A549 (cell line): ENCODE data around the gene TMED6. TPM values are rescaled to one million over a fixed set of nuclear protein-coding genes. Genes with fewer than 3 reads are reported as not detected.

ENCODE experiments used
- ATAC-seq, 2 experiments: fragments of 200-7000 bp in 1 of 2; fragments of >200 bp in 1 of 2; cut with Nextera tagmentation in 1 of 2; cut with Tn5 transposase in 1 of 2; 3 replicates each; pipeline versions ENCODE4 v1.8.0 to v1.9.1; 2018 to 2020; ENCODE audit warnings: mild to moderate bottlenecking in 1 of 2, moderate library complexity in 1 of 2
- CTCF ChIA-PET: fragments of 300-600 bp; sonication (Branson Sonifier 250); formaldehyde crosslinking; extraction: SDS; loops from one replicate; lab custom pipeline; 2021; ENCODE audit warnings: antibody characterized with exemption, inconsistent platforms; lab: Yijun Ruan, JAX
- POLR2A ChIA-PET: fragments of 350-600 bp; formaldehyde crosslinking; extraction: SDS; loops from one replicate; lab custom pipeline; 2021; ENCODE audit warnings: antibody characterized with exemption, inconsistent platforms; lab: Yijun Ruan, JAX
- DNase-seq, 2 experiments: peaks; one replicate each; pipeline versions ENCODE4 v3.0.0 to v3.0.0-alpha.2; 2011 to 2016; ENCODE audit warnings: low read depth in 1 of 2, low spot score in 1 of 2
- FAIRE-seq: peaks from 2 replicates; lab custom pipeline; 2011; peaks lifted over from hg19 to GRCh38; lab: Jason Lieb, UNC
- H3K27ac ChIP-seq, 2 experiments: fragments of >200 bp; sonication (Bioruptor Twin); formaldehyde crosslinking; 3 replicates each; pipeline ENCODE4 v1.5.1; 2016 to 2017
- H3K4me1 ChIP-seq: fragments of >200 bp; sonication (Bioruptor Twin); formaldehyde crosslinking; 3 replicates; pipeline ENCODE4 v1.6.1; 2016
- H3K4me2 ChIP-seq: fragments of >200 bp; sonication (Bioruptor Twin); formaldehyde crosslinking; 3 replicates; pipeline ENCODE4 v1.6.1; 2016
- H3K4me3 ChIP-seq: fragments of >200 bp; sonication (Bioruptor Twin); formaldehyde crosslinking; 3 replicates; pipeline ENCODE4 v1.5.1; 2016
- H3K9me3 ChIP-seq: fragments of >200 bp; sonication (Bioruptor Twin); formaldehyde crosslinking; 3 replicates; pipeline ENCODE4 v1.6.1; 2016
- CBX2 ChIP-seq: fragments of 200-600 bp; sonication (generic); IDR thresholded peaks from 2 replicates; pipeline ENCODE4 v1.6.1; 2016; ENCODE audit warnings: low read depth, mild to moderate bottlenecking, borderline replicate concordance
- CBX8 ChIP-seq: fragments of 200-600 bp; sonication (generic); IDR thresholded peaks from 2 replicates; pipeline ENCODE4 v1.6.1; 2016
- CHD2 ChIP-seq: fragments of 150-350 bp; IDR thresholded peaks from 2 replicates; pipeline ENCODE4 v1.6.1; 2014; ENCODE audit warnings: low read length; ENCODE audit not compliant: partially characterized antibody
- CTCF ChIP-seq: fragments of >200 bp; sonication (Bioruptor Twin); formaldehyde crosslinking; IDR thresholded peaks from 3 replicates; pipeline ENCODE4 v1.5.1; 2016
- EHF ChIP-seq: fragments of 250-450 bp; sonication (Bioruptor Pico); IDR thresholded peaks from 2 replicates; pipeline ENCODE4 v1.5.0; 2020; ENCODE audit warnings: mild to moderate bottlenecking
- EHMT2 ChIP-seq: fragments of 200-600 bp; sonication (generic); IDR thresholded peaks from 2 replicates; pipeline ENCODE4 v1.6.1; 2016; ENCODE audit warnings: antibody characterized with exemption, low read depth, mild to moderate bottlenecking, moderate library complexity
- ELK1 ChIP-seq: fragments of 150-350 bp; IDR thresholded peaks from 2 replicates; pipeline ENCODE4 v1.6.1; 2014; ENCODE audit warnings: low read depth, mild to moderate bottlenecking, low read length
- EP300 ChIP-seq, 2 experiments: fragments of >200 bp; sonication (Bioruptor Twin); formaldehyde crosslinking; IDR thresholded peaks; 2 replicates in 1 of 2; 3 replicates in 1 of 2; pipeline ENCODE4 v1.6.1; 2016 to 2017
- FOSB ChIP-seq: fragments of 250-450 bp; sonication (Bioruptor Pico); IDR thresholded peaks from 2 replicates; pipeline ENCODE4 v1.5.0; 2020; ENCODE audit warnings: mild to moderate bottlenecking, moderate library complexity
- FOSL2 ChIP-seq, 2 experiments: fragments of 450-650 bp in 1 of 2; fragments of >200 bp in 1 of 2; sonication (Bioruptor Twin) in 1 of 2; formaldehyde crosslinking; IDR thresholded peaks; 2 replicates each; pipeline versions ENCODE4 v1.5.0 to v1.6.1; 2016 to 2020; ENCODE audit warnings: mild to moderate bottlenecking in 1 of 2, moderate library complexity in 1 of 2
- HEYL ChIP-seq: fragments of 250-450 bp; sonication (Bioruptor Pico); IDR thresholded peaks from 2 replicates; pipeline ENCODE4 v1.8.0; 2021; ENCODE audit warnings: mild to moderate bottlenecking, moderate library complexity
- HOXB5 ChIP-seq: fragments of 250-450 bp; sonication (Bioruptor Pico); IDR thresholded peaks from 2 replicates; pipeline ENCODE4 v1.5.0; 2020; ENCODE audit warnings: mild to moderate bottlenecking, moderate library complexity
- JUN ChIP-seq, 2 experiments: fragments of >200 bp; sonication (Bioruptor Twin); formaldehyde crosslinking; IDR thresholded peaks; 2 replicates in 1 of 2; 3 replicates in 1 of 2; pipeline ENCODE4 v1.6.1; 2016 to 2017
- JUNB ChIP-seq: fragments of >200 bp; sonication (Bioruptor Twin); formaldehyde crosslinking; IDR thresholded peaks from 2 replicates; pipeline ENCODE4 v1.6.1; 2016
- KDM1A ChIP-seq: fragments of 200-600 bp; sonication (generic); IDR thresholded peaks from 2 replicates; pipeline ENCODE4 v1.6.1; 2016; ENCODE audit warnings: low read depth, mild to moderate bottlenecking
- KDM5A ChIP-seq: fragments of 200-600 bp; sonication (generic); IDR thresholded peaks from 2 replicates; pipeline ENCODE4 v1.6.1; 2016; ENCODE audit warnings: antibody characterized with exemption, mild to moderate bottlenecking
- MAX ChIP-seq: IDR thresholded peaks from 2 replicates; pipeline ENCODE4 v1.6.1; 2012
- MAZ ChIP-seq: fragments of 150-350 bp; IDR thresholded peaks from 2 replicates; pipeline ENCODE4 v1.6.1; 2014; ENCODE audit warnings: antibody characterized with exemption, low read depth, low read length, borderline replicate concordance
- MYC ChIP-seq: IDR thresholded peaks from 2 replicates; pipeline ENCODE4 v1.6.1; 2012; ENCODE audit warnings: mild to moderate bottlenecking, inconsistent platforms, low read length, improper control_type of control experiment, borderline replicate concordance
- POLR2AphosphoS2 ChIP-seq: conservative IDR thresholded peaks from 2 replicates; pipeline ENCODE4 v1.6.1; 2012; ENCODE audit warnings: low read length, improper control_type of control experiment, inconsistent platforms
- RARB ChIP-seq: fragments of 250-450 bp; sonication (Bioruptor Pico); IDR thresholded peaks from 2 replicates; pipeline ENCODE4 v1.8.0; 2021; ENCODE audit warnings: mild to moderate bottlenecking, moderate library complexity
- USF2 ChIP-seq: fragments of 450-650 bp; IDR thresholded peaks from 2 replicates; pipeline ENCODE4 v1.6.1; 2014; ENCODE audit warnings: antibody characterized with exemption
- ZSCAN20 ChIP-seq: fragments of 250-450 bp; sonication (Bioruptor Pico); IDR thresholded peaks from 2 replicates; pipeline ENCODE4 v1.8.0; 2022; ENCODE audit warnings: mild to moderate bottlenecking, moderate library complexity
- WGBS: methylation state at CpG from one replicate; pipeline ENCODE4 v1.1.6; 2017; ENCODE audit errors: missing lambda C conversion rate; 5-methylcytosine and 5-hydroxymethylcytosine counted together
- polyA plus RNA-seq, 4 experiments: library from polyadenylated mRNA; depleted of rRNA in 3 of 4; stranded (reverse); fragments of >200 nt; fragmentation: RNase III in 1 of 4; extraction: RNeasy Plus Mini Kit Qiagen cat#74134 plus additional on column Dnase treatment in 1 of 4; gene quantifications; 2 replicates in 3 of 4; 3 replicates in 1 of 4; pipeline ENCODE4 v1.2.3, GENCODE V29; 2011 to 2017

The TMED6 gene
- polyA plus RNA-seq, 2 of the 4 experiments (the other 2 are of a cell fraction) = 0.19 TPM; not detected in 1

GRCh38 chr16:69315486-69316311, 35.9 kb downstream of the TMED6 start (continued):
- no peak for TF ChIP-seq CHD2
- TF ChIP-seq, all 56 proteins: peak for 0

GRCh38 chr16:69314534-69314933, 37.1 kb downstream of the TMED6 start:
- H3K27ac ChIP-seq = no peak overlapping the region
- ChIA-PET CTCF (interaction anchor here (0.9 to 1.8 kb wide), 3 partner anchors 16 to 164 kb away, joined by 3 to 8 read pairs (median 3); partner anchors contain the start of gene PDF), POLR2A (no interaction called here)
- no peak overlapping the region for H3K4me3 ChIP-seq
- 90% methylated on average over 11 of the region's 11 CpGs for WGBS
- H3K4me1 ChIP-seq = peaks cover 13% of the 10 kb centered on the region; the same call in 2 of the 3 replicates
- H3K4me2 ChIP-seq = no peak overlapping the region
- TF ChIP-seq ELK1 = no peak
- TF ChIP-seq EHF = no peak
- TF ChIP-seq EP300 (IDR thresholded peaks at IDR 0.05) = no peak
- no peak for TF ChIP-seq JUN (IDR thresholded peaks at IDR 0.05)
- TF ChIP-seq CBX2 = no peak
- ATAC-seq (no peak), DNase-seq (no peak), FAIRE-seq (no peak)
- H3K9me3 ChIP-seq = no peaks in the 10 kb centered on the region

- peaks cover 13% of the 10 kb centered on the region; the same call in 2 of the 3 replicates for H3K4me1 ChIP-seq
- WGBS = 85% methylated on average over 5 of the region's 5 CpGs
- ChIA-PET CTCF (interaction anchor here (1.2 to 3.8 kb wide), 2 partner anchors 11 to 25 kb away, joined by 6 to 31 read pairs; no protein-coding TSS in a partner anchor), POLR2A (no interaction called here)
- FAIRE-seq = no peak
- no peak for DNase-seq
- H3K4me3 ChIP-seq = no peak overlapping the region
- no peaks in the 10 kb centered on the region for H3K9me3 ChIP-seq
- TF ChIP-seq JUNB = no peak
- TF ChIP-seq HOXB5 (CRISPR knock-in tag) = no peak
- TF ChIP-seq FOSL2 (IDR thresholded peaks at IDR 0.05) = no peak
- TF ChIP-seq FOSL2 (CRISPR knock-in tag; IDR thresholded peaks at IDR 0.05) = no peak
- TF ChIP-seq CHD2 = no peak
- no peak for TF ChIP-seq MAZ
- TF ChIP-seq ZSCAN20 = no peak
- no peak for TF ChIP-seq USF2
- TF ChIP-seq MAX = no peak
- no peak for TF ChIP-seq FOSB (CRISPR knock-in tag)
- no peak for TF ChIP-seq KDM1A
- TF ChIP-seq RARB (CRISPR knock-in tag) = no peak
- TF ChIP-seq EHMT2 = no peak
- no peak for TF ChIP-seq CBX2
- TF ChIP-seq MYC = no peak
- TF ChIP-seq CTCF = no peak
- no peak for TF ChIP-seq HEYL (CRISPR knock-in tag)
- TF ChIP-seq JUN (IDR thresholded peaks at IDR 0.05) = no peak
- TF ChIP-seq KDM5A = no peak
- TF ChIP-seq CBX8 = no peak
- TF ChIP-seq POLR2AphosphoS2 = no peak
- no peak overlapping the region for H3K27ac ChIP-seq
- H3K4me2 ChIP-seq = no peak overlapping the region
- no peak for ATAC-seq
Observed at GRCh38 chr16:69313469-69313868, 38.1 kb downstream of the TMED6 start.
